ENCODE data around the gene RERE.

- TF ChIP-seq POLR2AphosphoS5 (IDR thresholded peaks at IDR 0.05; ENCODE audit: borderline replicate concordance, low read depth, low read length): no peak
- no peak for TF ChIP-seq EZH2 (IDR thresholded peaks at IDR 0.05)
- no peak for TF ChIP-seq FOXP2 (optimal IDR thresholded peaks at IDR 0.05; ENCODE audit: control extremely low read depth, extremely low read length, insufficient read depth)
These were observed 379.0 kb downstream of the RERE start for GRCh38 chr1:8438489-8438888.

All from SK-N-MC (cell line).